AG09319 (cell line): ENCODE measurements around the gene ICAM3.

Experiments
- DNase-seq: peaks from one replicate; pipeline ENCODE4 v3.0.0-alpha.2; 2010; ENCODE audit warnings: low read depth; ENCODE audit errors: extremely low read depth
- TF ChIP-seq, protein P1 (sequence below): IDR thresholded peaks from 2 replicates; pipeline ENCODE4 v1.5.1; 2011; ENCODE audit warnings: low read depth, mild to moderate bottlenecking, inconsistent platforms, low read length, moderate library complexity

ICAM3 gene

DNA sequence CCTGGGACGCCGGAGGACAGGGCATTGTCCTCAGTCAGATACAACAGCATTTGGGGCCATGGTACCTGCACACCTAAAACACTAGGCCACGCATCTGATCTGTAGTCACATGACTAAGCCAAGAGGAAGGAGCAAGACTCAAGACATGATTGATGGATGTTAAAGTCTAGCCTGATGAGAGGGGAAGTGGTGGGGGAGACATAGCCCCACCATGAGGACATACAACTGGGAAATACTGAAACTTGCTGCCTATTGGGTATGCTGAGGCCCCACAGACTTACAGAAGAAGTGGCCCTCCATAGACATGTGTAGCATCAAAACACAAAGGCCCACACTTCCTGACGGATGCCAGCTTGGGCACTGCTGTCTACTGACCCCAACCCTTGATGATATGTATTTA, 54.0 kb downstream of the ICAM3 start:
- TF ChIP-seq, protein P1, sequence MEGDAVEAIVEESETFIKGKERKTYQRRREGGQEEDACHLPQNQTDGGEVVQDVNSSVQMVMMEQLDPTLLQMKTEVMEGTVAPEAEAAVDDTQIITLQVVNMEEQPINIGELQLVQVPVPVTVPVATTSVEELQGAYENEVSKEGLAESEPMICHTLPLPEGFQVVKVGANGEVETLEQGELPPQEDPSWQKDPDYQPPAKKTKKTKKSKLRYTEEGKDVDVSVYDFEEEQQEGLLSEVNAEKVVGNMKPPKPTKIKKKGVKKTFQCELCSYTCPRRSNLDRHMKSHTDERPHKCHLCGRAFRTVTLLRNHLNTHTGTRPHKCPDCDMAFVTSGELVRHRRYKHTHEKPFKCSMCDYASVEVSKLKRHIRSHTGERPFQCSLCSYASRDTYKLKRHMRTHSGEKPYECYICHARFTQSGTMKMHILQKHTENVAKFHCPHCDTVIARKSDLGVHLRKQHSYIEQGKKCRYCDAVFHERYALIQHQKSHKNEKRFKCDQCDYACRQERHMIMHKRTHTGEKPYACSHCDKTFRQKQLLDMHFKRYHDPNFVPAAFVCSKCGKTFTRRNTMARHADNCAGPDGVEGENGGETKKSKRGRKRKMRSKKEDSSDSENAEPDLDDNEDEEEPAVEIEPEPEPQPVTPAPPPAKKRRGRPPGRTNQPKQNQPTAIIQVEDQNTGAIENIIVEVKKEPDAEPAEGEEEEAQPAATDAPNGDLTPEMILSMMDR, result no peak
- DNase-seq, result no peak

DNA sequence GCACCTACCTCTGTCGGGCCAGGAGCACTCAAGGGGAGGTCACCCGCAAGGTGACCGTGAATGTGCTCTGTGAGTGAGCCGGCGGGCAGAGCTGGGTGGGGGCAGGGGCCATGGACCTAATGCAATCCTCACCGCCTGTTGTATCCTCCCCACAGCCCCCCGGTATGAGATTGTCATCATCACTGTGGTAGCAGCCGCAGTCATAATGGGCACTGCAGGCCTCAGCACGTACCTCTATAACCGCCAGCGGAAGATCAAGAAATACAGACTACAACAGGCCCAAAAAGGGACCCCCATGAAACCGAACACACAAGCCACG, 54.5 kb downstream of the ICAM3 start:
- DNase-seq, result no peak
- TF ChIP-seq, protein P1, result no peak

GRCh38 chr19:10284065-10284959, 55.1 kb downstream of the ICAM3 start:
- no peak for DNase-seq
- TF ChIP-seq, protein P1, result no peak
